ENCODE measurements around the gene PAEP. TPM values are rescaled to one million over a fixed set of nuclear protein-coding genes. Genes with fewer than 3 reads are reported as not detected.
"Not testable (repeated sequence)": the region's sequence is repeated elsewhere in the genome, so short reads cannot be mapped to it uniquely, and the experiment has no call there.

PAEP gene
- total and polyA plus RNA-seq, 9 donors, result 0.30 to 1.4 (median 0.35) TPM; not detected in 4

DNA sequence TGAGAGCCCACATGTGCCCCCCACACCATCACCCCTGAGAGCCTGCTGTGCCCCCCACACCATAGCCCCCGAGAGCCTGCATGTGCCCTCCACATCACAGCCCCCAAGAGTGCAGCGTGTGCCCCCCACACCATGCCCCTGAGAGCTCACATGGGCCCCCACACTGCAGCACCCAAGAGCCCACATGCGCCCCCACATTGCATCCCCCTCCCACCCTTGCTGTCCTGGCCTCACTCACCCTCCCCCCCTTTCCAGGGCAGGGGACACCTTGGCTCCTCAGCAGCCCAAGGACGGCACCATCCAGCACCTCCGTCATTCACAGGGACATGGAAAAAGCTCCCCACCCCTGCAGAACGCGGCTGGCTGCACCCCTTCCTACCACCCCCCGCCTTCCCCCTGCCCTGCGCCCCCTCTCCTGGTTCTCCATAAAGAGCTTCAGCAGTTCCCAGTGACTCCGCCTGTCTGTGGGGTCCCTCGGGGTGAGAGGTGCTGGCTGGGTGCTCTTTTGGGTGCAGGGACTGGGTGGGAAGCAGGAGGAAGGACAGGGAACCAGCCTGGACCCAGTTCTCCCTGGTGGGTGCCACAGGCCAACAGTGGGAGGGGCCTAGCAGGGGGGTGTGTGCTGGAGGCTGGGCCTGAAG lies 35.3 kb upstream of the PAEP start:
- Histone ChIP-seq H3K27me3 (ENCODE audit: control insufficient read depth, insufficient read depth, low read length) (peaks cover 2% of the 10 kb centered on the region), H3K36me3 (ENCODE audit: control insufficient read depth, insufficient read depth, low read length) (no peaks in the 10 kb centered on the region), H3K4me1 (ENCODE audit: control insufficient read depth, insufficient read depth, low read length) (no peaks in the 10 kb centered on the region), H3K4me3 (ENCODE audit: low read length) (no peak overlapping the region), H3K27ac (ENCODE audit: low read length) (no peak overlapping the region), H3K9me3 (replicated peaks; ENCODE audit: control insufficient read depth, low read depth, low read length) (no peaks in the 10 kb centered on the region)
- 51% methylated on average over 4 of the region's 11 CpGs for WGBS (ENCODE audit: insufficient coverage)
- no peak for DNase-seq

DNA sequence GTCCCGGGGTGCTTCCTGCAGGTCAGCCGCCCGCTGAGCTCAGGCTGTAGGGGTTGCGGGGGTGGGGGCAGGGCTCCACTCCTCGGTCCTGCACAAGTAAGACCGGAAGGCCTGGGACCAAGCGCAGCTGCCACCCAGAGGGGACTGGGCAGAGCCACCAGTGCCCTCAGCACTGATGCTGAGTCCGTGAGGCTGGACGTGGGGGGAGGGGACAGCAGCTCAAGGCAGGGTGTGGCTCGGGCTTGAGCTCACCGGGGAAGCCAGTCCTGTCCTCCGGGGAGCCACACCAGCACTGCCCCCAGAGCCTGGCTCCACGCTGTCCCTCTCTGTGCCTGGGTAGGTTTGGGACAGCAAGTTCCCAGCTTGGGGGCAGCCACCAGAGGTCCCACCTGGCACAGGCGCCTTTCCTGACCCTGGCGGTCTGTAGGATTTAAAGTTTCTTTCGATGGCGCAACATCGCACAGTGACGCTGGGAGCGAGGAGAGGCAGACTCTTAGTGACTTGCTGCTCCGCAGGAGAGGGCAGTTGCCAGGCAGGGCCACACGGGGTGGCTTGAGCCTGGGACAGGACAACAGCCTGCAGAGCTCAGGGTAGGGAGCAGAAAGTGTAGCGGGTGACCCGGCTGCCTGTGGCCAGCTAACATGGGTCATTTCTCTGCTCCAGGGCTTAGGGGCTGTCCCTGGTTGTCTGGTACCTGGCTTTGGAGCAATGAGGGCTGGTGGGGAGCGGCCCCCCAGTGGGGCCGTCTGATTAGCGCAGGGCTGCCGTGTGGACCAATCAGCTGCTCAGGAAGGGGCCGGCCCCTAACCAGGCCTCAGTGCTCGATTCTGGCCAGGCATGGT lies 34.6 kb upstream of the PAEP start:
- no peaks in the 10 kb centered on the region for H3K4me1 ChIP-seq (ENCODE audit: control insufficient read depth, insufficient read depth, low read length)
- H3K27ac ChIP-seq (ENCODE audit: low read length), result no peak overlapping the region
- no peak overlapping the region for H3K4me3 ChIP-seq (ENCODE audit: low read length)
- no peak for DNase-seq
- H3K9me3 ChIP-seq (replicated peaks; ENCODE audit: control insufficient read depth, low read depth, low read length), result no peaks in the 10 kb centered on the region
- no peaks in the 10 kb centered on the region for H3K36me3 ChIP-seq (ENCODE audit: control insufficient read depth, insufficient read depth, low read length)
- H3K27me3 ChIP-seq (ENCODE audit: control insufficient read depth, insufficient read depth, low read length), result peaks cover 2% of the 10 kb centered on the region
- 59% methylated on average over 28 of the region's 30 CpGs for WGBS (ENCODE audit: insufficient coverage)

DNA sequence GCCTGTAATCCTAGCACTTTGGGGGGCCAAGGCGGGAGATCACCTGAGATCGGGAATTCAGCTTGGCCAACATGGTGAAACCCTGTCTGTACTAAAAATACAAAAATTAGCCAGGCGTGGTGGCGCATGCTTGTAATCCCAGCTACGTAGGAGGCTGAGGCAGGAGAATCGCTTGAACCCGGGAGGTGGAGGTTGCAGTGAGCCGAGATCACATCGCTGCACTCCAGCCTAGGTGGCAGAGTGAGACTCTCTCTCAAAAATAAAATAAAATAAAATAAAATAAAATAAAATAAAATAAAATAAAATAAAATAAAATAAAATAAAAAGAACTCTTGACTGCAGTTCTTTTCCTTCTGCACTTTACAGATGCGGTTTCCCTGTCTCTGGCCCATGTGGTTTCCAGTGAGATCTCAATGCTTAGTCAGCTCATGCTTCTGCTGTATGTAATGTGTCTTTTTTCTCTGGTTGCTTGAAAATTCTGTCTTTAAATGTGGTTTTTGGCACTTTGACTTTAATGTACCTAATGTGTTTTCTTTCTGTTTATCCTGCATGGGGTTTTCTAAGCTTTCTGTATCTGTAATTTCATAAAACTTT lies 32.6 kb upstream of the PAEP start:
- no CpG with 5 or more reads among the region's 10 CpGs for WGBS (ENCODE audit: insufficient coverage)
- not testable (repeated sequence) for DNase-seq; H3K27ac ChIP-seq (ENCODE audit: low read length)

DNA sequence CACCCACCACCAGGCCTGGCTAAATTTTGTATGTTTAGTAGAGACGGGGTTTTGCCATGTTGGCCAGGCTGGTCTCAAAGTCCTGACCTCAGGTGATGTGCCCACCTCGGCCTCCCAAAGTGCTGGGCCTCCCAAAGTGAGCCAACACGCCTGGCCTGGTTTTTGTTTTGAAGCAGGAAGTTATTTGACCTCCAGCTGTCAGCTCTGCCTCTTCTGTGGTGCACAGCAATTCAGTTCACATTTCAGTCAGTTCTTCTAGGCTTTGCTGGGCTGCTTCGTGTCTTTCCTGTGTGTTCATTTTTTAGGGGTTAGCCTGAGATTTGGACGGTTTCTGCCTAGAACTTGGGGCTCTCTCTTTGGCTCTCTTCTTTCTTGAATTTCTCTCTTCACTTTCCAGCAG lies 31.4 kb upstream of the PAEP start:
- 63% methylated on average over 2 of the region's 5 CpGs for WGBS (ENCODE audit: insufficient coverage)
- H3K27me3 ChIP-seq (ENCODE audit: control insufficient read depth, insufficient read depth, low read length), result peaks cover 5% of the 10 kb centered on the region

More for the DNA sequence above, 32.6 kb upstream of the PAEP start:
- not testable (repeated sequence) for H3K36me3 ChIP-seq (ENCODE audit: control insufficient read depth, insufficient read depth, low read length); H3K9me3 ChIP-seq (replicated peaks; ENCODE audit: control insufficient read depth, low read depth, low read length); H3K4me3 ChIP-seq (ENCODE audit: low read length); H3K27me3 ChIP-seq (ENCODE audit: control insufficient read depth, insufficient read depth, low read length); H3K4me1 ChIP-seq (ENCODE audit: control insufficient read depth, insufficient read depth, low read length)

DNA sequence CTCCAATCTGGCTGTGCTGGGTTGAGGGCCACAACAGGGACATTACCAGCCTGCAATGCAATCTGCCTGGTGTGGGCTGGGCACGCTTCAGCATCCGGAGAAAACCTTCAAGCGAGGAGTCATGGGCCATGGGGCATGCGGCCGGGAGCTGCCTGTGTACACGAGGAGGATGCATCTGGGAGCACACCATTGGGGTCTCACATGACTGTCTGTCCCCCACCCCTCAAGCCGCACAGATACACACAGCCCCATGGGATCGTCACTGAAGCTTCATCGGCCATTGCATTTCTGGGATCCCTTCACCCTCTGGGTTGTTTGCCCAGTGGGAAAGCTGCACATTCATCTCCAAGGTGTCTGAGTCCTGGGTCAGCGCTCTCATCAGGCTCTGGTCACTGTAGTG lies 30.5 kb upstream of the PAEP start:
- DNase-seq, result no peak
- H3K27me3 ChIP-seq (ENCODE audit: control insufficient read depth, insufficient read depth, low read length), result peaks cover 3% of the 10 kb centered on the region
- H3K4me1 ChIP-seq (ENCODE audit: control insufficient read depth, insufficient read depth, low read length), result no peaks in the 10 kb centered on the region
- H3K27ac ChIP-seq (ENCODE audit: low read length), result no peak overlapping the region
- no peaks in the 10 kb centered on the region for H3K36me3 ChIP-seq (ENCODE audit: control insufficient read depth, insufficient read depth, low read length)
- no peaks in the 10 kb centered on the region for H3K9me3 ChIP-seq (replicated peaks; ENCODE audit: control insufficient read depth, low read depth, low read length)
- H3K4me3 ChIP-seq (ENCODE audit: low read length), result no peak overlapping the region
- WGBS (ENCODE audit: insufficient coverage), result 90% methylated on average over 10 of the region's 10 CpGs

More for the DNA sequence above, 31.4 kb upstream of the PAEP start:
- H3K4me3 ChIP-seq (ENCODE audit: low read length), result no peak overlapping the region
- no peaks in the 10 kb centered on the region for H3K4me1 ChIP-seq (ENCODE audit: control insufficient read depth, insufficient read depth, low read length)
- H3K9me3 ChIP-seq (replicated peaks; ENCODE audit: control insufficient read depth, low read depth, low read length), result no peaks in the 10 kb centered on the region
- DNase-seq, result no peak
- no peak overlapping the region for H3K27ac ChIP-seq (ENCODE audit: low read length)
- no peaks in the 10 kb centered on the region for H3K36me3 ChIP-seq (ENCODE audit: control insufficient read depth, insufficient read depth, low read length)

DNA sequence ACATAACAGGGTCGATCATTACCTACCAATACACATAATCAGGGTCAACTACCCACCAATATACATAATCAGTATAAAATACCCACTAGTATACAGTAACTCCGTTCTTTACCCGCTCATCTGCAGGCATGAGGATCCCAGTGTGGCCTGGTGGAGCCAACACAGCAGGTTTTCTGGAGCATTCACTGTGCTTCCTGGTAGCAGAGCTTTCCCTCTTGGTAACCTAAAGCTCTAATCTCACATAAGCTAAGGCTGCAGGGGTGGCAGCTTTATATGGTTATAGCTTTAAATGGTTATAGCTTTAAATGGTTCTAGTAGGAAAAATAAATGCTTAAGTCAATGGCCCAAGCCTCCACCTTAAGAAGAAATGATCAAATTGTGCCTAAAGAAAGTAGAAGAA lies 28.4 kb upstream of the PAEP start:
- Histone ChIP-seq H3K4me1 (ENCODE audit: control insufficient read depth, insufficient read depth, low read length) (no peaks in the 10 kb centered on the region), H3K4me3 (ENCODE audit: low read length) (no peak overlapping the region), H3K27ac (ENCODE audit: low read length) (no peak overlapping the region), H3K27me3 (ENCODE audit: control insufficient read depth, insufficient read depth, low read length) (peaks cover 3% of the 10 kb centered on the region), H3K9me3 (replicated peaks; ENCODE audit: control insufficient read depth, low read depth, low read length) (no peaks in the 10 kb centered on the region), H3K36me3 (ENCODE audit: control insufficient read depth, insufficient read depth, low read length) (no peaks in the 10 kb centered on the region)
- 96% methylated on average over 3 of the region's 3 CpGs for WGBS (ENCODE audit: insufficient coverage)
- no peak for DNase-seq

DNA sequence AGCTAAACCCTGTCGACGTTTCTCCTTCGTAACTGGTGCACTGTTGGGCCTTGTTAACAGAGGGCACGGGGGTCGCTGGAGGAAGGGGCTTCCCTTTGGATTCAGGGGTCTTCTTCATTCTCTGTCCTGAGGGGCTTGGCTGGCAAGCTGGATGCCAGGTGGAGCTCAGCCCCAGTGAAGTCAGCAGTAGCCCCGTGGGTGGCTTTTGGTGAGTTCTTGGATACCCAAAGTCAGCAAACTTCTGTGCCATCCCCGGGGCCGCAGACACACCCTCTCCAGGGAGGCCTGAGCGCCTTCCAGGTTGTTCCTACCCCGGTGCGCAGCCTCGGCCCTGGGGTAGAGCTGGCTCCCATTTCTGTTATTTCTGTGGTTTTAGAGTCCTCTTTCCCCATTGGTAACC lies 27.9 kb upstream of the PAEP start:
- WGBS (ENCODE audit: insufficient coverage), result 84% methylated on average over 11 of the region's 12 CpGs
- H3K27ac ChIP-seq (ENCODE audit: low read length), result no peak overlapping the region

DNA sequence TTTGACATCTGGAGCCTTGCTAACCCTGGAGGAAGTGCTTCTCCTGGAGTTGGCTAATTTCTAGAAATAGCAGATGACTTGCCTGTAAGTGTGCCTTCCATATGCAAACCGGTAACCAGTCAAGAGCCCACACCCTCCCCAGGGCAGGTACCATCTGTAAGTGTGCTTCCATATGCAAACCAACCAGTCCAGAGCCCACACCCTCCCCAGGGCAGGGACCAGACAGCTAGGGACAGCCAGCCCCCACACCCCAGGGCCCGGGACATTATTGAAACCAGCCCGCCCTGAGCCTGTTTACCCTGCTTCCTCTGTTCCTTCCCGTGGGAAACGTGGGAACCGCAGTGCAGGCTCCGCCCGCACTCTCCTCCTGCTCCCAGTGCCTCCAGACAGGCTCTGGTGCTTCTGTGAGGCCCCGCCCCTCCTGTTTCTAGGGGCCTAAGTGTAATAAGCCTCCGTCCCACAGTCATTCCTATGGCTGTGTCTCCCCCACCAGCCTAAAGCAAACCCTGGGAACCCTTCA lies 27.3 kb upstream of the PAEP start:
- H3K36me3 ChIP-seq (ENCODE audit: control insufficient read depth, insufficient read depth, low read length); H3K9me3 ChIP-seq (replicated peaks; ENCODE audit: control insufficient read depth, low read depth, low read length); H3K4me1 ChIP-seq (ENCODE audit: control insufficient read depth, insufficient read depth, low read length); H3K4me3 ChIP-seq (ENCODE audit: low read length); DNase-seq; H3K27ac ChIP-seq (ENCODE audit: low read length); H3K27me3 ChIP-seq (ENCODE audit: control insufficient read depth, insufficient read depth, low read length): not testable (repeated sequence)
- 24% methylated on average over 9 of the region's 10 CpGs for WGBS (ENCODE audit: insufficient coverage)

More for the DNA sequence above, 27.9 kb upstream of the PAEP start:
- H3K36me3 ChIP-seq (ENCODE audit: control insufficient read depth, insufficient read depth, low read length), result no peaks in the 10 kb centered on the region
- no peaks in the 10 kb centered on the region for H3K4me1 ChIP-seq (ENCODE audit: control insufficient read depth, insufficient read depth, low read length)
- H3K9me3 ChIP-seq (replicated peaks; ENCODE audit: control insufficient read depth, low read depth, low read length), result no peaks in the 10 kb centered on the region
- DNase-seq, result no peak
- H3K27me3 ChIP-seq (ENCODE audit: control insufficient read depth, insufficient read depth, low read length), result peaks cover 3% of the 10 kb centered on the region
- H3K4me3 ChIP-seq (ENCODE audit: low read length), result no peak overlapping the region

DNA sequence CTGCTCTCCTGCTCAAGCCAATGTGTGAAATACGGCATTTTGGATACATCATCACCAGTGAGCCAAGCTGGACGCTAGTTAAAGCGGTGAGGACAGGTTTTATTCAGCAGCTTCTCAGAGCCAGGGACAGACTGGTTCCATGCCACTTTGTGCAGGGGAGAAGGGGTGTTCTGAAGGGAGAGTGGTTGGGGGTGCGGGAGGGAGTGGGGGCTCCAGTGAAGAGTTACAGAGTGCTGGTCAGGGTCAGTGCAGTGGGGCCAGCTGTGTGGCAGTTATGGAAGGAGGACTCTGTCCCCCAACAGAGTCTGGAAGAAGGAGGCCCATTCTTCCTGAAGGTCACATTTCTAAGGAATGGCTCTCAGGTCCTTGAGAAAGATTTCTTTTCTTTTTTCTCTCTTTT lies 26.7 kb upstream of the PAEP start:
- not testable (repeated sequence) for H3K27me3 ChIP-seq (ENCODE audit: control insufficient read depth, insufficient read depth, low read length); H3K36me3 ChIP-seq (ENCODE audit: control insufficient read depth, insufficient read depth, low read length); H3K4me1 ChIP-seq (ENCODE audit: control insufficient read depth, insufficient read depth, low read length); DNase-seq; H3K9me3 ChIP-seq (replicated peaks; ENCODE audit: control insufficient read depth, low read depth, low read length); H3K27ac ChIP-seq (ENCODE audit: low read length); H3K4me3 ChIP-seq (ENCODE audit: low read length)
- WGBS (ENCODE audit: insufficient coverage), result 48% methylated on average over 4 of the region's 4 CpGs

DNA sequence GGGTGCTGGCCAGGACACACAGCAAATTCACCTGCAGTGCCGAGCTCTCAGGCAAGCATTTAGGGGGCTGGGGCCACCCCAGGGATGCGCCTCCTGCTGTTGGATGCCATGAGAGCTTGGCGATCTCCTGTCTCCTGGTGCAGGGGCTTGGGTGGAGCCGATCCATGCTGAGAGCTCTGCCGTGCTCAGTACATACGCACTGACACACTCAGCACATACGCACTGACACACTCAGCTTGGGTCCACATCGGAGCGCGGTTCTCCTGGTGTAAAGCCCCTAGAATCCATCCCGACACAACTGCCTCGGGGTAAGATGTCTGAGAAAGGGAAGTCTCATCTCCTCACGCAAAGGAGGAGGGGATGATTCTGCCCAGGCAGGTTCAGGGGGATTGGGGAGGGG lies 25.9 kb upstream of the PAEP start:
- H3K27me3 ChIP-seq (ENCODE audit: control insufficient read depth, insufficient read depth, low read length); DNase-seq; H3K4me3 ChIP-seq (ENCODE audit: low read length); H3K9me3 ChIP-seq (replicated peaks; ENCODE audit: control insufficient read depth, low read depth, low read length); H3K36me3 ChIP-seq (ENCODE audit: control insufficient read depth, insufficient read depth, low read length); H3K27ac ChIP-seq (ENCODE audit: low read length); H3K4me1 ChIP-seq (ENCODE audit: control insufficient read depth, insufficient read depth, low read length): not testable (repeated sequence)
- WGBS (ENCODE audit: insufficient coverage), result 67% methylated on average over 7 of the region's 13 CpGs

Measured in muscle of leg (tissue), 11 donors.